Measurements from ENCODE around the gene MDN1. TPM values are rescaled to one million over a fixed set of nuclear protein-coding genes. Genes with fewer than 3 reads are reported as not detected.

The MDN1 gene
- total and polyA plus RNA-seq, 10 donors, result 23.0 to 56.3 (median 36.7) TPM

- Histone ChIP-seq H3K9me3 (no peaks in the 10 kb centered on the region), H3K36me3 (peaks cover 3 to 100% (median 91%) of the 10 kb centered on the region in 6 donors), H3K27ac (no peak overlapping the region), H3K4me3 (no peak overlapping the region), H3K4me1 (no peaks in the 10 kb centered on the region), H3K27me3 (replicated peaks in 1 of 7) (no peaks in the 10 kb centered on the region)
- DNase-seq, result no peak
- intact Hi-C loops (cut with DNase I; ENCODE audit: low total_unique reads), result no loop called here
- 61 to 68% (median 64%) methylated on average over 5 of the region's 5 CpGs for WGBS, 5 donors
- TF ChIP-seq POLR2A (IDR thresholded peaks at IDR 0.05) (no peak), POLR2AphosphoS5 (IDR thresholded peaks at IDR 0.05) (no peak), CTCF (IDR thresholded peaks at IDR 0.05 in 8 of 11, conservative IDR thresholded peaks at IDR 0.05 in 3 of 11) (no peak)
Observed at GRCh38 chr6:89689732-89690131, 129.9 kb downstream of the MDN1 start.

- no peak for TF ChIP-seq POLR2A (IDR thresholded peaks at IDR 0.05)
- TF ChIP-seq POLR2AphosphoS5 (IDR thresholded peaks at IDR 0.05), result no peak
- no peak for TF ChIP-seq CTCF (IDR thresholded peaks at IDR 0.05 in 8 of 11, conservative IDR thresholded peaks at IDR 0.05 in 3 of 11)
- Histone ChIP-seq H3K4me3 (no peak overlapping the region), H3K4me1 (no peaks in the 10 kb centered on the region), H3K36me3 (peaks cover 3 to 100% (median 87%) of the 10 kb centered on the region in 6 donors), H3K9me3 (no peaks in the 10 kb centered on the region), H3K27ac (no peak overlapping the region), H3K27me3 (replicated peaks in 1 of 7) (no peaks in the 10 kb centered on the region)
- intact Hi-C loops (cut with DNase I; ENCODE audit: low total_unique reads), result no loop called here
- 88 to 100% (median 97%) methylated on average over 2 of the region's 2 CpGs for WGBS, 5 donors
- no peak for DNase-seq
Observed at GRCh38 chr6:89688328-89688727, 131.3 kb downstream of the MDN1 start.

GRCh38 chr6:89685311-89685710 lies 134.3 kb downstream of the MDN1 start:
- Histone ChIP-seq H3K9me3 (no peaks in the 10 kb centered on the region), H3K4me1 (no peaks in the 10 kb centered on the region), H3K4me3 (no peak overlapping the region), H3K36me3 (peaks cover 3 to 100% (median 89%) of the 10 kb centered on the region in 6 donors), H3K27me3 (replicated peaks in 1 of 7) (no peaks in the 10 kb centered on the region), H3K27ac (no peak overlapping the region)
- intact Hi-C loops (cut with DNase I; ENCODE audit: low total_unique reads), result no loop called here
- no peak for DNase-seq
- TF ChIP-seq CTCF (IDR thresholded peaks at IDR 0.05 in 8 of 11, conservative IDR thresholded peaks at IDR 0.05 in 3 of 11) (no peak), POLR2AphosphoS5 (IDR thresholded peaks at IDR 0.05) (no peak), POLR2A (IDR thresholded peaks at IDR 0.05) (no peak)
- 94 to 98% (median 97%) methylated on average over 2 of the region's 2 CpGs for WGBS, 5 donors

GRCh38 chr6:89682991-89683390 lies 136.6 kb downstream of the MDN1 start:
- intact Hi-C loops (cut with DNase I; ENCODE audit: low total_unique reads), result no loop called here

More at GRCh38 chr6:89682991-89683390, 136.6 kb downstream of the MDN1 start:
- Histone ChIP-seq H3K4me3 (no peak overlapping the region), H3K27me3 (replicated peaks in 1 of 7) (no peaks in the 10 kb centered on the region), H3K36me3 (peaks cover 3 to 100% (median 91%) of the 10 kb centered on the region in 6 donors), H3K4me1 (no peaks in the 10 kb centered on the region), H3K27ac (no peak overlapping the region), H3K9me3 (no peaks in the 10 kb centered on the region)
- 87 to 100% (median 97%) methylated on average over 1 of the region's 1 CpG for WGBS, 5 donors
- TF ChIP-seq POLR2A (IDR thresholded peaks at IDR 0.05), result no peak
- TF ChIP-seq POLR2AphosphoS5 (IDR thresholded peaks at IDR 0.05), result no peak
- no peak for TF ChIP-seq CTCF (IDR thresholded peaks at IDR 0.05 in 8 of 11, conservative IDR thresholded peaks at IDR 0.05 in 3 of 11)
- DNase-seq, result no peak
